Measurements from ENCODE around the gene UBL3.

UBL3 gene

GRCh38 chr13:29721766-29722165, 128.7 kb downstream of the UBL3 start:
- no peak for TF ChIP-seq CTCF (IDR thresholded peaks at IDR 0.05; ENCODE audit: borderline replicate concordance, insufficient read depth, low read depth, low read length)
- H3K4me3 ChIP-seq (ENCODE audit: low read depth, low read length): no peak overlapping the region

GRCh38 chr13:29718694-29719093, 131.7 kb downstream of the UBL3 start:
- no peak overlapping the region for H3K4me3 ChIP-seq (ENCODE audit: low read depth, low read length)
- no peak for TF ChIP-seq CTCF (IDR thresholded peaks at IDR 0.05; ENCODE audit: borderline replicate concordance, insufficient read depth, low read depth, low read length)

- no peak overlapping the region for H3K4me3 ChIP-seq (ENCODE audit: low read depth, low read length)
- TF ChIP-seq CTCF (IDR thresholded peaks at IDR 0.05; ENCODE audit: borderline replicate concordance, insufficient read depth, low read depth, low read length): no peak
Measured at GRCh38 chr13:29716493-29716892, 133.9 kb downstream of the UBL3 start.
